Measurements from ENCODE around the gene TMED9.

DNA sequence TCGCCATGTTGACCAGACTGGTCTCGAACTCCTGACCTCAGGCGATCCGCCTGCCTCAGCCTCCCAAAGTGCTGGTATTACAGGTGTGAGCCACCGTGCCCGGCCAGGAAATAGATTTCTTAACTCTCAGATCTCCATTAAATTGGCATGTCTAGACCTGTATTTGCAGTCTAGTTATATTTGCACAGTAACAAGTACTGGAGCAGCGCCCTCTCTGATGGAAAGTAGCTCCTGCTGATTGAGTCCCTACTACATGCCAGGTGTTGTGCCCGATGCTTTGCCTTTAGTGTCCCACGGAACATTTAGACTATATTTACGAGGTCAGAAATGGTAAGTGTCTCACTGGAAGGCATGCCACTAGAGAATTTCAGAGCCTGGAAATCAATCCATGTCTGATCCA, 15.8 kb upstream of the TMED9 start:
- TF ChIP-seq, protein P1, sequence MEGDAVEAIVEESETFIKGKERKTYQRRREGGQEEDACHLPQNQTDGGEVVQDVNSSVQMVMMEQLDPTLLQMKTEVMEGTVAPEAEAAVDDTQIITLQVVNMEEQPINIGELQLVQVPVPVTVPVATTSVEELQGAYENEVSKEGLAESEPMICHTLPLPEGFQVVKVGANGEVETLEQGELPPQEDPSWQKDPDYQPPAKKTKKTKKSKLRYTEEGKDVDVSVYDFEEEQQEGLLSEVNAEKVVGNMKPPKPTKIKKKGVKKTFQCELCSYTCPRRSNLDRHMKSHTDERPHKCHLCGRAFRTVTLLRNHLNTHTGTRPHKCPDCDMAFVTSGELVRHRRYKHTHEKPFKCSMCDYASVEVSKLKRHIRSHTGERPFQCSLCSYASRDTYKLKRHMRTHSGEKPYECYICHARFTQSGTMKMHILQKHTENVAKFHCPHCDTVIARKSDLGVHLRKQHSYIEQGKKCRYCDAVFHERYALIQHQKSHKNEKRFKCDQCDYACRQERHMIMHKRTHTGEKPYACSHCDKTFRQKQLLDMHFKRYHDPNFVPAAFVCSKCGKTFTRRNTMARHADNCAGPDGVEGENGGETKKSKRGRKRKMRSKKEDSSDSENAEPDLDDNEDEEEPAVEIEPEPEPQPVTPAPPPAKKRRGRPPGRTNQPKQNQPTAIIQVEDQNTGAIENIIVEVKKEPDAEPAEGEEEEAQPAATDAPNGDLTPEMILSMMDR (IDR thresholded peaks at IDR 0.05), result no peak
- TF ChIP-seq POLR2A (IDR thresholded peaks at IDR 0.05), result no peak

All from thyroid gland (tissue), 4 donors.